Measurements from ENCODE around the gene SKI.
A peak's percentile ranks its signal among the peaks of the same experiment; 100 is the strongest.

The SKI gene

GRCh38 chr1:2284932-2285331, 56.8 kb downstream of the SKI start:
- Histone ChIP-seq H3K36me3 (replicated peaks in 1 of 2; ENCODE audit: control insufficient read depth in 2 of 2, insufficient read depth in 2 of 2, low read length in 2 of 2) (peaks cover 0 to 27% of the 10 kb centered on the region in 2 donors), H3K9ac (ENCODE audit: low read depth, low read length, poor library complexity) (no peak overlapping the region), H3K27ac (replicated peaks; ENCODE audit: low read length) (no peak overlapping the region), H4K8ac (ENCODE audit: low read depth, low read length) (no peak overlapping the region), H4K91ac (ENCODE audit: low read depth, low read length, poor library complexity) (no peak overlapping the region), H2BK120ac (ENCODE audit: low read depth, low read length) (peak overlapping the region; percentile 81), H2BK5ac (ENCODE audit: low read length) (peak overlapping the region; percentile 75), H3K79me1 (ENCODE audit: low read depth, low read length) (peaks cover 32% of the 10 kb centered on the region), H3K14ac (ENCODE audit: low read length) (no peak overlapping the region), H2BK15ac (ENCODE audit: low read length) (no peak overlapping the region), H2BK12ac (ENCODE audit: low read length) (no peak overlapping the region), H3K4me2 (ENCODE audit: insufficient read depth, low read length, poor library complexity, severe bottlenecking) (no peak overlapping the region), H3K18ac (ENCODE audit: low read length) (no peak overlapping the region), H3K9me3 (replicated peaks in 1 of 2; ENCODE audit: control insufficient read depth in 2 of 2, insufficient read depth in 1 of 2, low read depth in 1 of 2, low read length in 2 of 2) (no peaks in the 10 kb centered on the region), H3K27me3 (ENCODE audit: control insufficient read depth in 3 of 3, insufficient read depth in 3 of 3, low read depth in 1 of 3, low read length in 3 of 3) (no peaks in the 10 kb centered on the region), H3K23ac (ENCODE audit: low read depth, low read length, poor library complexity) (no peak overlapping the region), H2AFZ (ENCODE audit: low read length) (no peak overlapping the region), H3K4me1 (ENCODE audit: control insufficient read depth in 2 of 2, insufficient read depth in 1 of 2, low read depth in 1 of 2, low read length in 2 of 2) (peaks cover under 1 to 25% of the 10 kb centered on the region in 2 donors), H2AK5ac (ENCODE audit: low read depth, low read length) (peak overlapping the region; percentile 79), H3K4me3 (ENCODE audit: low read length in 2 of 2) (no peak overlapping the region), H3K4ac (ENCODE audit: low read length) (no peak overlapping the region)
- WGBS, 2 donors (ENCODE audit: extremely low coverage in 2 of 2, insufficient read length in 2 of 2, insufficient replicate concordance in 1 of 2): no CpG with 5 or more reads among the region's 9 CpGs
- no peak for DNase-seq (ENCODE audit: low spot score)

GRCh38 chr1:2286923-2287322, 58.8 kb downstream of the SKI start:
- Histone ChIP-seq H3K27ac (replicated peaks; ENCODE audit: low read length) (no peak overlapping the region), H3K4ac (ENCODE audit: low read length) (no peak overlapping the region), H2AFZ (ENCODE audit: low read length) (no peak overlapping the region), H3K9ac (ENCODE audit: low read depth, low read length, poor library complexity) (no peak overlapping the region), H2BK5ac (ENCODE audit: low read length) (no peak overlapping the region), H2BK15ac (ENCODE audit: low read length) (no peak overlapping the region), H3K4me1 (ENCODE audit: control insufficient read depth in 2 of 2, insufficient read depth in 1 of 2, low read depth in 1 of 2, low read length in 2 of 2) (peaks cover 5 to 35% of the 10 kb centered on the region in 2 donors), H3K36me3 (replicated peaks in 1 of 2; ENCODE audit: control insufficient read depth in 2 of 2, insufficient read depth in 2 of 2, low read length in 2 of 2) (peaks cover 0 to 32% of the 10 kb centered on the region in 2 donors), H2BK12ac (ENCODE audit: low read length) (no peak overlapping the region), H3K18ac (ENCODE audit: low read length) (no peak overlapping the region), H3K4me2 (ENCODE audit: insufficient read depth, low read length, poor library complexity, severe bottlenecking) (no peak overlapping the region), H2AK5ac (ENCODE audit: low read depth, low read length) (no peak overlapping the region), H3K79me1 (ENCODE audit: low read depth, low read length) (peaks cover 32% of the 10 kb centered on the region), H4K91ac (ENCODE audit: low read depth, low read length, poor library complexity) (no peak overlapping the region), H3K23ac (ENCODE audit: low read depth, low read length, poor library complexity) (no peak overlapping the region), H4K8ac (ENCODE audit: low read depth, low read length) (no peak overlapping the region), H3K14ac (ENCODE audit: low read length) (no peak overlapping the region), H3K9me3 (replicated peaks in 1 of 2; ENCODE audit: control insufficient read depth in 2 of 2, insufficient read depth in 1 of 2, low read depth in 1 of 2, low read length in 2 of 2) (no peaks in the 10 kb centered on the region), H3K27me3 (ENCODE audit: control insufficient read depth in 3 of 3, insufficient read depth in 3 of 3, low read depth in 1 of 3, low read length in 3 of 3) (no peaks in the 10 kb centered on the region), H2BK120ac (ENCODE audit: low read depth, low read length) (no peak overlapping the region), H3K4me3 (ENCODE audit: low read length in 2 of 2) (no peak overlapping the region)
- WGBS, 2 donors (ENCODE audit: extremely low coverage in 2 of 2, insufficient read length in 2 of 2, insufficient replicate concordance in 1 of 2): no CpG with 5 or more reads among the region's 15 CpGs
- DNase-seq (ENCODE audit: low spot score): no peak

GRCh38 chr1:2287649-2288048, 59.5 kb downstream of the SKI start:
- H3K23ac ChIP-seq (ENCODE audit: low read depth, low read length, poor library complexity): no peak overlapping the region
- no peaks in the 10 kb centered on the region for H3K27me3 ChIP-seq (ENCODE audit: control insufficient read depth in 3 of 3, insufficient read depth in 3 of 3, low read depth in 1 of 3, low read length in 3 of 3)
- H3K9me3 ChIP-seq (replicated peaks in 1 of 2; ENCODE audit: control insufficient read depth in 2 of 2, insufficient read depth in 1 of 2, low read depth in 1 of 2, low read length in 2 of 2): no peaks in the 10 kb centered on the region
- H2AK5ac ChIP-seq (ENCODE audit: low read depth, low read length): no peak overlapping the region
- WGBS, 2 donors (ENCODE audit: extremely low coverage in 2 of 2, insufficient read length in 2 of 2, insufficient replicate concordance in 1 of 2): no CpG with 5 or more reads among the region's 14 CpGs
- H3K18ac ChIP-seq (ENCODE audit: low read length): no peak overlapping the region
- H2BK120ac ChIP-seq (ENCODE audit: low read depth, low read length): no peak overlapping the region
- no peak overlapping the region for H3K9ac ChIP-seq (ENCODE audit: low read depth, low read length, poor library complexity)
- no peak overlapping the region for H2BK12ac ChIP-seq (ENCODE audit: low read length)
- peaks cover 33% of the 10 kb centered on the region for H3K79me1 ChIP-seq (ENCODE audit: low read depth, low read length)
- peaks cover 0 to 28% of the 10 kb centered on the region in 2 donors for H3K36me3 ChIP-seq (replicated peaks in 1 of 2; ENCODE audit: control insufficient read depth in 2 of 2, insufficient read depth in 2 of 2, low read length in 2 of 2)
- H2BK5ac ChIP-seq (ENCODE audit: low read length): no peak overlapping the region
- H2AFZ ChIP-seq (ENCODE audit: low read length): no peak overlapping the region
- DNase-seq (ENCODE audit: low spot score): no peak
- H2BK15ac ChIP-seq (ENCODE audit: low read length): no peak overlapping the region
- peaks cover 5 to 35% of the 10 kb centered on the region in 2 donors for H3K4me1 ChIP-seq (ENCODE audit: control insufficient read depth in 2 of 2, insufficient read depth in 1 of 2, low read depth in 1 of 2, low read length in 2 of 2)
- H3K4me2 ChIP-seq (ENCODE audit: insufficient read depth, low read length, poor library complexity, severe bottlenecking): no peak overlapping the region
- H4K91ac ChIP-seq (ENCODE audit: low read depth, low read length, poor library complexity): no peak overlapping the region
- no peak overlapping the region for H3K4ac ChIP-seq (ENCODE audit: low read length)
- H3K4me3 ChIP-seq (ENCODE audit: low read length in 2 of 2): no peak overlapping the region
- no peak overlapping the region for H3K14ac ChIP-seq (ENCODE audit: low read length)
- no peak overlapping the region for H4K8ac ChIP-seq (ENCODE audit: low read depth, low read length)
- H3K27ac ChIP-seq (replicated peaks; ENCODE audit: low read length): no peak overlapping the region

- no peak overlapping the region for H4K91ac ChIP-seq (ENCODE audit: low read depth, low read length, poor library complexity)
- no peaks in the 10 kb centered on the region for H3K9me3 ChIP-seq (replicated peaks in 1 of 2; ENCODE audit: control insufficient read depth in 2 of 2, insufficient read depth in 1 of 2, low read depth in 1 of 2, low read length in 2 of 2)
- no peak overlapping the region for H3K4me2 ChIP-seq (ENCODE audit: insufficient read depth, low read length, poor library complexity, severe bottlenecking)
- no peak overlapping the region for H2BK120ac ChIP-seq (ENCODE audit: low read depth, low read length)
- no peak overlapping the region for H3K9ac ChIP-seq (ENCODE audit: low read depth, low read length, poor library complexity)
- H3K79me1 ChIP-seq (ENCODE audit: low read depth, low read length): peaks cover 35% of the 10 kb centered on the region
- no peaks in the 10 kb centered on the region for H3K27me3 ChIP-seq (ENCODE audit: control insufficient read depth in 3 of 3, insufficient read depth in 3 of 3, low read depth in 1 of 3, low read length in 3 of 3)
- no peak overlapping the region for H3K23ac ChIP-seq (ENCODE audit: low read depth, low read length, poor library complexity)
- no peak overlapping the region for H3K4ac ChIP-seq (ENCODE audit: low read length)
- peaks cover 0 to 22% of the 10 kb centered on the region in 2 donors for H3K36me3 ChIP-seq (replicated peaks in 1 of 2; ENCODE audit: control insufficient read depth in 2 of 2, insufficient read depth in 2 of 2, low read length in 2 of 2)
- no peak overlapping the region for H2BK5ac ChIP-seq (ENCODE audit: low read length)
- no peak overlapping the region for H3K18ac ChIP-seq (ENCODE audit: low read length)
- no peak overlapping the region for H2BK15ac ChIP-seq (ENCODE audit: low read length)
- whole genome bisulfite sequencing, 2 donors (ENCODE audit: extremely low coverage in 2 of 2, insufficient read length in 2 of 2, insufficient replicate concordance in 1 of 2): no CpG with 5 or more reads among the region's 10 CpGs
- H3K4me1 ChIP-seq (ENCODE audit: control insufficient read depth in 2 of 2, insufficient read depth in 1 of 2, low read depth in 1 of 2, low read length in 2 of 2): peaks cover 5 to 35% of the 10 kb centered on the region in 2 donors
- H2AFZ ChIP-seq (ENCODE audit: low read length): no peak overlapping the region
- no peak overlapping the region for H3K27ac ChIP-seq (replicated peaks; ENCODE audit: low read length)
- no peak for DNase-seq (ENCODE audit: low spot score)
- H3K4me3 ChIP-seq (ENCODE audit: low read length in 2 of 2): no peak overlapping the region
- no peak overlapping the region for H2BK12ac ChIP-seq (ENCODE audit: low read length)
- no peak overlapping the region for H2AK5ac ChIP-seq (ENCODE audit: low read depth, low read length)
- no peak overlapping the region for H4K8ac ChIP-seq (ENCODE audit: low read depth, low read length)
- H3K14ac ChIP-seq (ENCODE audit: low read length): no peak overlapping the region
Observed at GRCh38 chr1:2288311-2288710, 60.2 kb downstream of the SKI start.

Measured in neuronal stem cell (in vitro differentiated cells).